Raji (cell line): ENCODE data around the gene RORB.

Experiments
- POLR2A ChIP-seq: IDR thresholded peaks from 2 replicates; pipeline ENCODE4 v1.6.1; 2011; ENCODE audit warnings: low read depth, low read length, control low read depth; ENCODE audit not compliant: insufficient read depth

RORB gene

GRCh38 chr9:74496819-74497747 lies at the start of gene RORB:
RORB (plus strand) TSS chr9:74497335; CDS start chr9:74497977, 642 bp downstream.
- TF ChIP-seq POLR2A, result no peak

- TF ChIP-seq POLR2A, result no peak
Measured at GRCh38 chr9:74447451-74448193, 49.5 kb upstream of the RORB start.

- TF ChIP-seq POLR2A, result no peak
Measured at GRCh38 chr9:74449060-74449459, 48.1 kb upstream of the RORB start.

- TF ChIP-seq POLR2A, result no peak
Measured at GRCh38 chr9:74458832-74459231, 38.3 kb upstream of the RORB start.

- no peak for TF ChIP-seq POLR2A
Measured at GRCh38 chr9:74463825-74464224, 33.3 kb upstream of the RORB start.

GRCh38 chr9:74478606-74479005 lies 18.5 kb upstream of the RORB start:
- no peak for TF ChIP-seq POLR2A

- TF ChIP-seq POLR2A, result no peak
Measured at GRCh38 chr9:74479711-74480110, 17.4 kb upstream of the RORB start.

- TF ChIP-seq POLR2A, result no peak
Measured at GRCh38 chr9:74487395-74487794, 9.7 kb upstream of the RORB start.

- TF ChIP-seq POLR2A, result no peak
Measured at GRCh38 chr9:74493512-74493911, 3.6 kb upstream of the RORB start.

GRCh38 chr9:74494490-74494889 lies 2.6 kb upstream of the RORB start:
- TF ChIP-seq POLR2A, result no peak

GRCh38 chr9:74496406-74496805 lies 729 bp upstream of the RORB start:
- TF ChIP-seq POLR2A, result no peak

- TF ChIP-seq POLR2A, result no peak
Measured at GRCh38 chr9:74497748-74498620, 849 bp downstream of the RORB start.

- TF ChIP-seq POLR2A, result no peak
Measured at GRCh38 chr9:74498621-74499095, 1.5 kb downstream of the RORB start.

GRCh38 chr9:74499111-74499601 lies 2.0 kb downstream of the RORB start:
- no peak for TF ChIP-seq POLR2A
